SK-N-MC (cell line): ENCODE measurements around the gene ETV5.

Experiments used
- EZH2 ChIP-seq: fragments of 200-600 bp; sonication (generic); IDR thresholded peaks from one replicate; pipeline ENCODE4 v1.6.1; 2017; ENCODE audit warnings: antibody characterized with exemption
- POLR2AphosphoS5 ChIP-seq: IDR thresholded peaks from 2 replicates; pipeline ENCODE4 v1.6.1; 2012; ENCODE audit warnings: mild to moderate bottlenecking, low read depth, low read length, borderline replicate concordance

GRCh38 chr3:186081678-186082077, 27.2 kb downstream of the ETV5 start:
- TF ChIP-seq POLR2AphosphoS5 (no peak), EZH2 (no peak)
